Cardiac muscle cell (in vitro differentiated cells and primary cell): ENCODE data around the gene DUSP7. TPM values are rescaled to one million over a fixed set of nuclear protein-coding genes. Genes with fewer than 3 reads are reported as not detected.
A peak's percentile ranks its signal among the peaks of the same experiment; 100 is the strongest.

Experiments
- DNase-seq, 2 donors: peaks; one replicate each; pipeline versions ENCODE4 v3.0.0 to v3.0.0-alpha.2; 2010 to 2017; ENCODE audit warnings: low read depth in 1 of 2, low spot score in 1 of 2
- H3K27ac ChIP-seq: fragments of 200-600 bp; sonication (generic); 2 replicates; pipeline ENCODE4 v1.5.1; 2016
- H3K27me3 ChIP-seq: fragments of 200-600 bp; sonication (generic); 2 replicates; pipeline ENCODE4 v1.6.0; 2016; ENCODE audit warnings: control low read depth
- H3K36me3 ChIP-seq: fragments of 200-600 bp; sonication (generic); 2 replicates; pipeline ENCODE4 v1.5.1; 2016; ENCODE audit warnings: control low read depth
- H3K4me1 ChIP-seq: fragments of 200-600 bp; sonication (generic); 2 replicates; pipeline ENCODE4 v1.8.1; 2017; ENCODE audit warnings: low read depth, mild to moderate bottlenecking, mixed run types
- H3K4me3 ChIP-seq: fragments of 200-600 bp; sonication (generic); 2 replicates; pipeline ENCODE4 v1.5.1; 2016; ENCODE audit warnings: mild to moderate bottlenecking
- H3K9me3 ChIP-seq: fragments of 200-600 bp; sonication (generic); 2 replicates; pipeline ENCODE4 v1.5.1; 2017; ENCODE audit warnings: low read depth, mild to moderate bottlenecking, control low read depth
- CTCF ChIP-seq: IDR thresholded peaks from 2 replicates; pipeline ENCODE4 v1.5.1; 2012; ENCODE audit warnings: low read depth, mild to moderate bottlenecking, low read length
- polyA plus RNA-seq: library from polyadenylated mRNA; unstranded; fragments of >200 nt; fragmentation: Nextera tagmentation; extraction: Ambion mirVana; gene quantifications from 2 replicates; pipeline ENCODE4 v1.2.1, GENCODE V29; 2016
- total RNA-seq: library from RNA; depleted of rRNA; stranded (reverse); fragments of >200 nt; gene quantifications from 2 replicates; pipeline ENCODE4 v1.2.3, GENCODE V29; 2016

Gene DUSP7
- total and polyA plus RNA-seq, 2 experiments from 2014 or later, result 7.1 to 39.5 TPM

- H3K27me3 ChIP-seq, result no peaks in the 10 kb centered on the region
- peaks cover 75% of the 10 kb centered on the region for H3K4me1 ChIP-seq
- no peak for TF ChIP-seq CTCF
- H3K4me3 ChIP-seq, result no peak overlapping the region
- no peak overlapping the region for H3K27ac ChIP-seq
- no peaks in the 10 kb centered on the region for H3K36me3 ChIP-seq
- no peak for DNase-seq
- H3K9me3 ChIP-seq, result no peaks in the 10 kb centered on the region
These were observed 35.9 kb upstream of the DUSP7 start for GRCh38 chr3:52092271-52092660.

- DNase-seq, result peak; percentile 16 to 52
- peak overlapping the region; percentile 83 for H3K27ac ChIP-seq
- H3K27me3 ChIP-seq, result no peaks in the 10 kb centered on the region
- H3K4me3 ChIP-seq, result no peak overlapping the region
- no peaks in the 10 kb centered on the region for H3K9me3 ChIP-seq
- H3K4me1 ChIP-seq, result peaks cover 75% of the 10 kb centered on the region
- H3K36me3 ChIP-seq, result no peaks in the 10 kb centered on the region
- no peak for TF ChIP-seq CTCF
These were observed 35.4 kb upstream of the DUSP7 start for GRCh38 chr3:52091586-52092270.

- Histone ChIP-seq H3K27me3 (no peaks in the 10 kb centered on the region), H3K27ac (peak overlapping the region; percentile 83), H3K4me1 (peaks cover 71% of the 10 kb centered on the region), H3K36me3 (no peaks in the 10 kb centered on the region), H3K9me3 (no peaks in the 10 kb centered on the region), H3K4me3 (no peak overlapping the region)
- no peak for TF ChIP-seq CTCF
- peak in 1 of 2 donors; percentile 27 for DNase-seq
These were observed 34.6 kb upstream of the DUSP7 start for GRCh38 chr3:52090933-52091468.

- peak; percentile 40 to 88 for DNase-seq
- Histone ChIP-seq H3K27ac (peak overlapping the region; percentile 83), H3K27me3 (no peaks in the 10 kb centered on the region), H3K9me3 (no peaks in the 10 kb centered on the region), H3K36me3 (no peaks in the 10 kb centered on the region), H3K4me3 (no peak overlapping the region), H3K4me1 (peaks cover 64% of the 10 kb centered on the region)
- TF ChIP-seq CTCF, result no peak
These were observed 34.0 kb upstream of the DUSP7 start for GRCh38 chr3:52090131-52090932.

GRCh38 chr3:52089691-52090090, 33.3 kb upstream of the DUSP7 start:
- Histone ChIP-seq H3K36me3 (no peaks in the 10 kb centered on the region), H3K4me1 (peaks cover 58% of the 10 kb centered on the region), H3K27ac (peak overlapping the region; percentile 83), H3K9me3 (no peaks in the 10 kb centered on the region), H3K4me3 (no peak overlapping the region), H3K27me3 (no peaks in the 10 kb centered on the region)
- no peak for DNase-seq
- no peak for TF ChIP-seq CTCF
